WERI-Rb-1 (cell line): ENCODE data around the gene FARP2.

ENCODE experiments used
- DNase-seq: peaks from one replicate; pipeline ENCODE4 v3.0.0-alpha.2; 2020
- H3K27ac ChIP-seq: fragments of 250-450 bp; sonication (Bioruptor Pico); 2 replicates; pipeline ENCODE4 v1.5.1; 2020; ENCODE audit warnings: mild to moderate bottlenecking, moderate library complexity
- H3K27me3 ChIP-seq: fragments of 250-450 bp; sonication (Bioruptor Pico); 2 replicates; pipeline ENCODE4 v1.5.1; 2021; ENCODE audit warnings: mild to moderate bottlenecking, low read depth, moderate library complexity; ENCODE audit not compliant: insufficient read depth, severe bottlenecking
- H3K36me3 ChIP-seq: fragments of 250-450 bp; sonication (Bioruptor Pico); 2 replicates; pipeline ENCODE4 v1.5.1; 2020; ENCODE audit warnings: mild to moderate bottlenecking, moderate library complexity
- H3K4me3 ChIP-seq: 2 replicates; pipeline ENCODE4 v1.5.1; 2011; ENCODE audit warnings: low read depth, mild to moderate bottlenecking, control low read depth, low read length
- H3K9me3 ChIP-seq: fragments of 250-450 bp; sonication (Bioruptor Pico); 2 replicates; pipeline ENCODE4 v1.5.1; 2021; ENCODE audit warnings: mild to moderate bottlenecking, moderate library complexity; ENCODE audit not compliant: severe bottlenecking
- CTCF ChIP-seq: IDR thresholded peaks from 2 replicates; pipeline ENCODE4 v1.5.1; 2011; ENCODE audit warnings: low read depth, mild to moderate bottlenecking, control low read depth, inconsistent platforms, low read length

The FARP2 gene

GRCh38 chr2:241496904-241497877, 141.1 kb downstream of the FARP2 start:
- no peaks in the 10 kb centered on the region for H3K27me3 ChIP-seq
- no peak overlapping the region for H3K27ac ChIP-seq
- H3K4me3 ChIP-seq = no peak overlapping the region
- TF ChIP-seq CTCF = no peak
- peaks cover 98% of the 10 kb centered on the region for H3K36me3 ChIP-seq
- no peaks in the 10 kb centered on the region for H3K9me3 ChIP-seq
- DNase-seq = no peak

- H3K27me3 ChIP-seq = no peaks in the 10 kb centered on the region
- no peak for TF ChIP-seq CTCF
- DNase-seq = no peak
- H3K36me3 ChIP-seq = peaks cover 94% of the 10 kb centered on the region
- no peaks in the 10 kb centered on the region for H3K9me3 ChIP-seq
- H3K27ac ChIP-seq = no peak overlapping the region
- H3K4me3 ChIP-seq = no peak overlapping the region
Measured at GRCh38 chr2:241498115-241499070, 142.3 kb downstream of the FARP2 start.

- H3K27ac ChIP-seq = no peak overlapping the region
- no peaks in the 10 kb centered on the region for H3K27me3 ChIP-seq
- peaks cover 91% of the 10 kb centered on the region for H3K36me3 ChIP-seq
- no peak for DNase-seq
- no peak overlapping the region for H3K4me3 ChIP-seq
- TF ChIP-seq CTCF = no peak
- no peaks in the 10 kb centered on the region for H3K9me3 ChIP-seq
Measured at GRCh38 chr2:241499146-241499965, 143.3 kb downstream of the FARP2 start.

GRCh38 chr2:241500016-241500415, 143.9 kb downstream of the FARP2 start:
- Histone ChIP-seq H3K4me3 (no peak overlapping the region), H3K27ac (no peak overlapping the region), H3K27me3 (no peaks in the 10 kb centered on the region), H3K9me3 (no peaks in the 10 kb centered on the region), H3K36me3 (peaks cover 88% of the 10 kb centered on the region)
- DNase-seq = no peak
- TF ChIP-seq CTCF = no peak

- no peak for DNase-seq
- Histone ChIP-seq H3K9me3 (no peaks in the 10 kb centered on the region), H3K36me3 (peaks cover 86% of the 10 kb centered on the region), H3K4me3 (no peak overlapping the region), H3K27ac (no peak overlapping the region), H3K27me3 (no peaks in the 10 kb centered on the region)
- no peak for TF ChIP-seq CTCF
Measured at GRCh38 chr2:241500431-241500975, 144.4 kb downstream of the FARP2 start.
